IMR-90 (cell line): Measurements from ENCODE around the gene EED.

Source experiments
- POLR2A ChIP-seq: IDR thresholded peaks from 2 replicates; pipeline ENCODE4 v1.6.1; 2012; ENCODE audit warnings: mild to moderate bottlenecking, low read depth, low read length
- SMC3 ChIP-seq: fragments of 150-350 bp; IDR thresholded peaks from 2 replicates; pipeline ENCODE4 v1.6.1; 2016; ENCODE audit warnings: low read depth, mild to moderate bottlenecking, antibody characterized with exemption, low read length, moderate library complexity
- TF ChIP-seq, protein P1 (sequence below): conservative IDR thresholded peaks from 2 replicates; pipeline ENCODE4 v1.5.1; 2012; ENCODE audit warnings: mild to moderate bottlenecking, low read depth, low read length, improper control_type of control experiment

DNA sequence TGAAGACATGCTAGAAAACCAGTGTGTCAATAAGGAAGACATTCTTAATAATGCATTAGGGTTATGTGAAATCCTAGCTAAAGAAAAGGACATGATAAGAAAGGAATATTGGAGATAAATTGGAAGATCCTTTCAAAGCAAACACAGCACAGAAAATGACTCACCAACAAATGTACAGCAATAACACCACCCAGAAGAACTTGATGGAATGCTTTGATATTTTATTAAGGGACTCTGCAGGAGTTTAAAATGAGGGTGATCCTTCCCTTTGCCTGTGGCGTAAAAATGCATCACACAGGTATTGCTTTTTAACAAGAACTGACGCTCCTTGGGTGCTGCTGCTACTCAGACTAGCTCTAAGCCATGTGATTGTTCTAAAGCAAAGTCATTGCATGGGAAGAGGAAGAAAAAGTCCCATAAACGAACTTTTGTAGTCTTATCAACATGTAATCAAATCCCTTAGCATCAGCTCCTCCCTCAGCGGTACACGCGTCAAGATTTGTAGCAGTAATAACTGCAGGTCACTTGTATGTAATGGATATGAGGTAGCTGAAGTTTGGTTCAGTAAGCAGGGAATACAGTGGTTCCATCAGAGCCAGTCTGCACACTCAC, 48.4 kb upstream of the EED start:
- TF ChIP-seq, protein P1, sequence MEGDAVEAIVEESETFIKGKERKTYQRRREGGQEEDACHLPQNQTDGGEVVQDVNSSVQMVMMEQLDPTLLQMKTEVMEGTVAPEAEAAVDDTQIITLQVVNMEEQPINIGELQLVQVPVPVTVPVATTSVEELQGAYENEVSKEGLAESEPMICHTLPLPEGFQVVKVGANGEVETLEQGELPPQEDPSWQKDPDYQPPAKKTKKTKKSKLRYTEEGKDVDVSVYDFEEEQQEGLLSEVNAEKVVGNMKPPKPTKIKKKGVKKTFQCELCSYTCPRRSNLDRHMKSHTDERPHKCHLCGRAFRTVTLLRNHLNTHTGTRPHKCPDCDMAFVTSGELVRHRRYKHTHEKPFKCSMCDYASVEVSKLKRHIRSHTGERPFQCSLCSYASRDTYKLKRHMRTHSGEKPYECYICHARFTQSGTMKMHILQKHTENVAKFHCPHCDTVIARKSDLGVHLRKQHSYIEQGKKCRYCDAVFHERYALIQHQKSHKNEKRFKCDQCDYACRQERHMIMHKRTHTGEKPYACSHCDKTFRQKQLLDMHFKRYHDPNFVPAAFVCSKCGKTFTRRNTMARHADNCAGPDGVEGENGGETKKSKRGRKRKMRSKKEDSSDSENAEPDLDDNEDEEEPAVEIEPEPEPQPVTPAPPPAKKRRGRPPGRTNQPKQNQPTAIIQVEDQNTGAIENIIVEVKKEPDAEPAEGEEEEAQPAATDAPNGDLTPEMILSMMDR: no peak
- TF ChIP-seq POLR2A (no peak), SMC3 (no peak)
